SKM-1 treated with dmso at 0.1 percent for 144 hours (cell line): ENCODE measurements around the gene DOK7.

ENCODE experiments used
- DNase-seq: peaks from one replicate; lab custom pipeline; 2025; ENCODE audit not compliant: unreplicated experiment; lab: John Stamatoyannopoulos, UW

Gene DOK7

GRCh38 chr4:3486541-3487540 lies 23.7 kb downstream of the DOK7 start:
- no peak for DNase-seq

DNA sequence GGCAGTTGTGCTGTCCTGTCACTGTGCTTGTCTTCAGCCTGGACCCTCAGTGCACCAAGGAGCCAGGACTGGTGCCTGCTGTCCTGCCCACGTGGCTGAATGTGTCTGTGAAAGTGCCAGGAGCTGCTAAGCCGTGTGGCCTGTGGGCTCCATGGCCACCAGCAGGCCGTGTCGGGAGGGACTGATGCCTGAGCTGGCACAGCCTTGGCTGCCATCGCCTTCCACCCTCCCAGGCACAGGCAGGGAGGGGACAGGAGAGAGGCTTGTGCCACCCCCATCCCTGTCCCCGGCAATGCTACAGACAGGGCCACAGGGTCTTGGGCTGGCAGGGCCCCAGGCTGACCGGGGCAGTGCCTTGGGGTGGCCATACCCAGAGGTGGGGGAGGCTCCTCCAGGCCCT lies 24.8 kb downstream of the DOK7 start:
- no peak for DNase-seq

DNA sequence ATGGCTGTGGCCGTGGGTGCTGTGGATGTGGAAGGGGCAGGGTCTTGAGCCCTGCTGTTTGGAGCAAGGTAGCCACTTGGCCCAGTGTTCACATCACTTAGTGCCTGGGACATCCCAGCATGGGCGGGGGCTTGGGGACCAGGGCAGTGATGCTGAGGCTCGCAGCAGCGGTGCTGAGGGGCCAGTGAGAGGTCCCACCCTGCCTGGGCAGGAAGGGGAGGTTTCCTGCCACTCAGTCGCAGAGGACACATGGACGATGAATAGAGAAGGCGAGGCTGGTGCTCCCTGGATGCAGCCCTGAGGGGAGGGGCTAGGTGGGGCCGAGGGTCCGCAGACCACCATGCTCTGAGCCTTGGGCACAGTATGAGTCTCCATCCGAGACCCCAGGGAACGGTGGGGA lies 25.7 kb downstream of the DOK7 start:
- no peak for DNase-seq

- DNase-seq: no peak
These were observed 26.4 kb downstream of the DOK7 start for GRCh38 chr4:3489451-3489962.

DNA sequence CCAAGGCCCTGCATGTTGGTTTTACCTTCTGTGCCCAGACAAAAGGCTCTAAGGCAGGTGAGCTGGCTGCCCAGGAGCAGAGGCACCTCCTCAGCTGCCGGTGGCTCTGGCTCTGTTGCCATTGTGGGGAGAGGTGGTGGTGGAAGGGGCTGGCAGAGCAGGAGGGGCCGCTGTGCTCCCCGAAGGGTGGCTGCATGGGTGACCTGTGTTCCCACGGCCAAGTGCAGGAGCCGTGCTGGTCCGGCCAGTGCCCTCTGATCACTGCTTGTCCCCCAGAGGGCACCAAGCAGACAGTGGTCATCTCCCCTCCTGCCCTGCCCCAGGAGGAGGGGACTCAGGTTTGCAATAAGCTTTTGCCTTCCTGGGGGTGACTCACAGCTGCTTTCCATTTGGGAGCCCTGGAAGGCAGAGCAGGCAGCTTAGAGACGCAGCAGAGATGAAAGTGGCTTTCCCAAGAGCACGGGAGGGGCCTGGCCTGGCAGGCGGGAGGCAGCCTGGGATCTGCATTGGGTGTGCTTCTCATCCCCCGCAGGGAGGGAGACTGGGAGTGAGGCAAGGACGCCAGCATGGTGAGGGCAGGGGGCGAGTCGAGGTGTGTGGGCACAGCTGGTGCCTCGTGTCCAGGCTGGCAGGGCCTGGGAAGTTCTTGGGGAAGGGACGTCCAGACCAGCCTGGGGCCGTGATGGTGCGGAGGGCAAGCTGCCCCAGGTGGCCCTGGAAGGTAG lies 28.7 kb downstream of the DOK7 start:
- DNase-seq: no peak

- no peak for DNase-seq
These were observed 29.9 kb downstream of the DOK7 start for GRCh38 chr4:3492741-3493719.

DNA sequence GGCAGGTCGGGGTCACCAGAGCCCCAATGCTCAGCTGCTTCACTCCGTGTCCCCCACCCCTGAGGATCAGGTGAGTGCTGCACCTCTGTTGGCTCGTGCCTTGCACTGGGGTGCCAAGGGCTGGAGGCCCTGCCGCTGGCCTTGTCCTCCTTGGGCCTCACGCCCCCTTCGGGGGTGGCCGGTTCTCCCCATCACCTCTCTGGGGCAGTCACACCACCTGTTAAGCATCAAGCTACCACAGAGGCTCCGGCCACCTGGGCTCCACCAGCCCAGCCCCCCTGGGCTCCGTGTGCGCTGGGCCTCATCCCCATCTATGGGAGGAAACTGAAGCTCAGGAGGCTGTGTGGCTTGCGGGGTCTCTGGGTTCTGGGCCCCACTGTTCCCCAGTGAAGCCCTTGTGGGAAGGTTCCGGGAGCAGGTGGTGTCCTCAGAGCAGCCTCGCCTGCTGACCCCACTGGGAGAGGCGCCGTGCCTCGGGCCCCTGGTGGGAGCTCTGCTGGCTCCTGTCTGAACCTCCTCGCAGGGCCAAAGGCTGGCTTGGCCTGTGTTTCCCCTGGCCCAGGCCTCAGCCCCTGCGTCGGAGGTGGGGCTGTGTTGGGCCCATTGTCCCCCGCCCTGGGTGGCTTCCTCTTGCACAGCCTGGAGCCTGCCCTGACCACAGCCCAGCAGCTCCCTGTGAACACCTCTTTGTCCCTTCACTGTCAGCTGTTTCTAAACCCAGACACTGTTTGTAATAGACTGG lies 30.8 kb downstream of the DOK7 start:
- DNase-seq: no peak

- DNase-seq: no peak
These were observed 31.4 kb downstream of the DOK7 start for GRCh38 chr4:3494462-3494871.

GRCh38 chr4:3495204-3495975 lies 32.3 kb downstream of the DOK7 start:
- no peak for DNase-seq

DNA sequence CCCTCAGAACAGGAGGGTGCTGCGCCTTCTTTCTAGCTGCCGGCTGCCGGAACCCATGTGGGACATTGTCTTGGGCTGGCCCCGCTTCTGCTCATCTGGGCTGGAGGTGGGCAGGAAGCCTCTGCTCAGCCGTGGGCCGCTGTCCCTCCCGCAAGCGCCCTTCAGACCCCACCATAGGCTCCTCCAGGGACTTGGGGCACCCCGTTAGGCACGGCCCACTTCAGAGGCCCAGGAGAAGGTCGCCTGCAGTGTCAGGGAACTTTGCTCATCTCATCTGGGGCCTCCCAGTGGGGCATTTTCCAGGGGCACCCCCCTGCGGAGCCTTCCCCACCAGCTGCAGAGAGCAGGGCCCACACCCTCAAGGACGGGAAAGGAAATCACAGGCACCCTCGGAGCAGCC lies 32.9 kb downstream of the DOK7 start:
- no peak for DNase-seq

DNA sequence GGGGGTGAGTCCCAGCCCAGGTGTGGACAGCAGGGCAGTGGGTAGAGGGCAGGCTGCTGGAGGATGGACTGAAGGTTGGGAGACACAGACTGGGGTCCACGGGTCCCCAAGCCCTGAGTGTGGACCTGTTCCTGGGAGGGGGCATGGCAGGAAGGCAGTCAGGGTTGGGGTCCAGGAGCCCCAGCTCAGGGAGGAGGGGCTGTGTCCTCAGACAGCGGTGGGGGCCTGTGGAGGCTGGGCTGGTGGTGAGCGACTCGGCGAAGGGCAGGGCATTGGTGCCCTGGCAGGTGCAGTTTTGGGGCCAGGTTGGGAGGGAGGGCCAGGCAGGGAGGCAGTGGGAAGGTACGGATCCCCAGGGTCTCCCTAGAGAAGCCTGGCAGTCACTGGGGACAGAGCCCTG lies 34.0 kb downstream of the DOK7 start:
- DNase-seq: no peak

DNA sequence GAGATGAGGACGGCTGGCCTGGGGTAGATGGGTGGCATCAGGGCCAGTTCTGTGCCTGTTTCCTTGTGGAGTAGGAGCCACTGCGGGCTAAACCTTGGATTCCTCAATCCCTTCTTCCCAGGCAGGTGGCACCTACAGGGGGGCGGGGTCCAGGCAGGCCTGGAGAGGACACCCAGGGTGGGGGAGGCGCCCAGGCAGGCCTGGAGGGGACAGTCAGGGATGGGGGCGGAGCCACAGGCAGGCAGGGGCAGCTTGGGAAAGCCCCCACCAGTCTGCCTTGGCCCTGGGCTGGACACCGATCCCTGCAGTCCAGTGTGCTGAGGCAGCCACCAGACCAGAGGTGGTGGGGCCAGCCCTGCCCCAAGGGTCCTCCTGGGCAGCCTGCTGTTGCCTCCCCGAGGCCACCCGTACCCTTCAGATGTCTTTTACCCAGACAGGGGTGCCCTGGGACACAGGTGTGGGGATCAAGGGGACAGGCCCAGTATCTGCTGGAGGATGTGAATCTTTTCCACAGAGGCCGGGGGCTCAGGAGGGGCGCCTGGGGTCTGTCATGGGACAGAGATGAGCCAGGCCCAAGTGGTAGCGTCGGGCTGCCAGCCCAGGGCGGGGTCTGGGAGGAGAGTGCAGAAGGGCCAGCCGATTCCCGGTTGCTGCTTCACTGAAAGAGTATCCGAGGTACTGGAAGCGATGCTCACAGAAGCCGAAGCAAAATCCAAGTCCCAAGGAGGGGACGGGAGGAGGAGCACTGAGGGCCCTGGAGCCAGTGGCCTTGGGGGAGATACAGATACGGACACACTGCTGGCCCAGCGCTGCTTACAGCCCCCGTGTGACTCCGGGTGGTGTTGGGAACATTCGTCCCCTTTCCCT lies 34.6 kb downstream of the DOK7 start:
- DNase-seq: no peak

GRCh38 chr4:3498407-3498806 lies 35.3 kb downstream of the DOK7 start:
- DNase-seq: no peak

DNA sequence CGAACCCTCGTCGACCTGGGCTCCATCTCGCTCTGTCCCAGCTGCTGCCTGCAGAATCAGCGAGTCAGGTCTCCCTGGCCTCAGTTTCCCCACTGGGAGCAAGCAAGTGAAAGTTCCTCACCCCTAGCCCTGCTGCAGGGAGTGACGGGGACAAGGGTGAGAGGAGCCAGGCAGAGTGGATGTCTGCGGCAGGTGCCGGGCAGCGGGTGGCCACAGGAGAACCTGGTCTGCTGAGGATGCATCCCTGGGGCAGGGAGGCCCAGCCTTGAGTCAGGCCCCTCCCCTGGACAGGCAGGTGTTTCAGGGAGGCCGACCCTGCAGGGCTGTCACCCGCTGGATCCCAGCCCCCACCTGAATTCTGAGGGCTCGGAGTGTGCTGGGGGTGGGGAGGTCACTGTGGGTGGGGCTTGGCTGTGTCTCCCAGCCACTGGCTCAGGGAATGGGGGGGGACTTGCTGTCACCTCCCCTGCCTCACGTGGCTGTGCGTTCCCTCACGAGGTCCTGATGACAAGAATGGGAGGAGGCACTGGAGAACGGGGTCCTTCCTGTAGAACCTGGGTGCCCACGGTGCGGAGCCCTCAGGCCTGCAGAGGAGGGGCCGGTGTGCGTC lies 35.9 kb downstream of the DOK7 start:
- no peak for DNase-seq

- DNase-seq: no peak
These were observed 36.6 kb downstream of the DOK7 start for GRCh38 chr4:3499710-3500109.

GRCh38 chr4:3500111-3500510 lies 37.0 kb downstream of the DOK7 start:
- DNase-seq: no peak

GRCh38 chr4:3500634-3501101 lies 37.6 kb downstream of the DOK7 start:
- no peak for DNase-seq
